ENCODE data around the gene GABRB1.

GRCh38 chr4:47289805-47290204 is 258.4 kb downstream of the GABRB1 start:
- no peak for TF ChIP-seq CTCF (conservative IDR thresholded peaks at IDR 0.05 in 1 of 2, IDR thresholded peaks at IDR 0.05 in 1 of 2; ENCODE audit: low read depth in 1 of 2, low read length in 2 of 2)
- no peak for TF ChIP-seq EZH2 (IDR thresholded peaks at IDR 0.05; ENCODE audit: low read length, missing control alignments)

Measured in fibroblast of lung (primary cell).